ENCODE measurements around the gene CIB4. TPM values are rescaled to one million over a fixed set of nuclear protein-coding genes. Genes with fewer than 3 reads are reported as not detected.

Gene CIB4
- total and polyA plus RNA-seq, 2 of the 4 experiments (the other 2 are of a cell fraction) = not detected

DNA sequence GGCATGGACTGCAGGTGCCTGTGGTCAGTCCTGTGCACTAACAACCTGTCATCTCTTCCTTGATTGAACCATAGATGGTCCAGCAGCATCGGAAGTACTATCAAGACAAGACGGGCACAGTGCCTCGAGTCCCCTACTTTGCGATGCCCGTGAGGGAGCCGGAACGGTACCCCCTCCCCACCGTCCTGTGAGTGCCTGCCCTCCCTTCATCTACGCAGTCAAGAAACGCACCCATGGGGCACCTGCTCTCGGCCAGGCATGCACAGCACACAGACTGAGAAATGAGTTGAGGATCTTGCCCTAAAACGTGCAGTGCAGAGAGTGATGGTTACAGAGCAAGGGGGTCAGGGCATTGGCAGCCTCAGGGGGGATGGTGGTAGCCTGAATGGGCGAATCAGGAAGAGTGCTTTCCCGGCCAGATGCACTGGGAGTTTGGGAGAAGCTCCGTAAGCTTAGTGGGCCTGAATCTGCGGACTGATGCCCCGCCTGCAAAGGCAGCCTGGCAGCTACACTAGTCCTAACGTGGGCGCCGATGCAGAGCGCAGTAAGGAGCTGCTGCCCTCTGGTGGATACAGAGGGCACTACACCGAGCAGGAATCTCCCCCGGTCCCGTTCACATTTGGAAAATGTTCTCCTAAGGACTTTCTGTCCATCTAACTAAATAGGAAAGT is 63.6 kb downstream of the CIB4 start:
- Histone ChIP-seq H3K4me1 (ENCODE audit: control insufficient read depth, insufficient read depth, low read length) (no peaks in the 10 kb centered on the region), H2AK9ac (replicated peaks; ENCODE audit: low read depth, low read length, poor library complexity) (no peak overlapping the region), H3K14ac (replicated peaks; ENCODE audit: low read depth, low read length) (no peak overlapping the region), H3K18ac (ENCODE audit: low read depth, low read length) (no peak overlapping the region), H3K4me2 (ENCODE audit: low read depth, low read length) (no peak overlapping the region), H4K20me1 (ENCODE audit: insufficient read depth, low read length) (no peaks in the 10 kb centered on the region), H2BK120ac (ENCODE audit: low read depth, low read length) (no peak overlapping the region), H3K9me1 (ENCODE audit: insufficient read depth, low read length) (no peaks in the 10 kb centered on the region), H3K9me3 (ENCODE audit: control insufficient read depth, insufficient read depth, low read length) (no peaks in the 10 kb centered on the region), H2BK5ac (ENCODE audit: low read depth, low read length, poor library complexity, severe bottlenecking) (no peak overlapping the region), H4K91ac (ENCODE audit: insufficient read depth, low read depth, low read length) (no peak overlapping the region), H3K79me1 (ENCODE audit: low read depth in 1 of 2, low read length in 2 of 2) (no peaks in the 10 kb centered on the region), H2BK20ac (ENCODE audit: low read depth, low read length) (no peak overlapping the region), H3K27me3 (ENCODE audit: control insufficient read depth, insufficient read depth, low read length) (peaks cover 69% of the 10 kb centered on the region), H3K36me3 (ENCODE audit: control insufficient read depth, insufficient read depth, low read length) (no peaks in the 10 kb centered on the region), H4K5ac (ENCODE audit: low read depth, low read length) (no peak overlapping the region), H3K4ac (ENCODE audit: low read depth, low read length) (no peak overlapping the region), H3K4me3 (ENCODE audit: insufficient read depth, low read depth, low read length) (no peak overlapping the region), H2BK15ac (ENCODE audit: low read depth, low read length) (no peak overlapping the region), H3K56ac (ENCODE audit: extremely low read depth, insufficient read depth, low read length) (no peak overlapping the region), H3K23ac (ENCODE audit: low read depth, low read length) (no peak overlapping the region), H4K8ac (ENCODE audit: low read depth in 2 of 2, low read length in 2 of 2) (no peak overlapping the region), H2AFZ (replicated peaks; ENCODE audit: low read length, poor library complexity) (peak overlapping the region; percentile 78), H2AK5ac (ENCODE audit: low read depth, low read length) (no peak overlapping the region), H3K27ac (ENCODE audit: insufficient read depth, low read length) (no peak overlapping the region), H3K9ac (ENCODE audit: low read depth, low read length) (no peak overlapping the region)
- peak; percentile 49 for DNase-seq
- in situ Hi-C loops (cut with MboI; ENCODE audit: low sequenced_read_pairs) = no loop called here
- ChIA-PET POLR2A (ENCODE audit: unreplicated experiment) (no interaction called here), CTCF (interaction anchor here (0.6 to 1.1 kb wide), 6 partner anchors 13 to 167 kb away, joined by 3 to 5 read pairs (median 3); no protein-coding TSS in a partner anchor)
- TF ChIP-seq, protein P1, sequence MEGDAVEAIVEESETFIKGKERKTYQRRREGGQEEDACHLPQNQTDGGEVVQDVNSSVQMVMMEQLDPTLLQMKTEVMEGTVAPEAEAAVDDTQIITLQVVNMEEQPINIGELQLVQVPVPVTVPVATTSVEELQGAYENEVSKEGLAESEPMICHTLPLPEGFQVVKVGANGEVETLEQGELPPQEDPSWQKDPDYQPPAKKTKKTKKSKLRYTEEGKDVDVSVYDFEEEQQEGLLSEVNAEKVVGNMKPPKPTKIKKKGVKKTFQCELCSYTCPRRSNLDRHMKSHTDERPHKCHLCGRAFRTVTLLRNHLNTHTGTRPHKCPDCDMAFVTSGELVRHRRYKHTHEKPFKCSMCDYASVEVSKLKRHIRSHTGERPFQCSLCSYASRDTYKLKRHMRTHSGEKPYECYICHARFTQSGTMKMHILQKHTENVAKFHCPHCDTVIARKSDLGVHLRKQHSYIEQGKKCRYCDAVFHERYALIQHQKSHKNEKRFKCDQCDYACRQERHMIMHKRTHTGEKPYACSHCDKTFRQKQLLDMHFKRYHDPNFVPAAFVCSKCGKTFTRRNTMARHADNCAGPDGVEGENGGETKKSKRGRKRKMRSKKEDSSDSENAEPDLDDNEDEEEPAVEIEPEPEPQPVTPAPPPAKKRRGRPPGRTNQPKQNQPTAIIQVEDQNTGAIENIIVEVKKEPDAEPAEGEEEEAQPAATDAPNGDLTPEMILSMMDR (conservative IDR thresholded peaks at IDR 0.05; ENCODE audit: low read depth, low read length) = peak; percentile 91
- TF ChIP-seq SMC3 (IDR thresholded peaks at IDR 0.05; ENCODE audit: low read depth, low read length) (peak; percentile 77), RAD21 (IDR thresholded peaks at IDR 0.05; ENCODE audit: low read length) (peak; percentile 85), BHLHE40 (IDR thresholded peaks at IDR 0.05; ENCODE audit: low read depth, low read length) (no peak)
- TF ChIP-seq, protein P2, sequence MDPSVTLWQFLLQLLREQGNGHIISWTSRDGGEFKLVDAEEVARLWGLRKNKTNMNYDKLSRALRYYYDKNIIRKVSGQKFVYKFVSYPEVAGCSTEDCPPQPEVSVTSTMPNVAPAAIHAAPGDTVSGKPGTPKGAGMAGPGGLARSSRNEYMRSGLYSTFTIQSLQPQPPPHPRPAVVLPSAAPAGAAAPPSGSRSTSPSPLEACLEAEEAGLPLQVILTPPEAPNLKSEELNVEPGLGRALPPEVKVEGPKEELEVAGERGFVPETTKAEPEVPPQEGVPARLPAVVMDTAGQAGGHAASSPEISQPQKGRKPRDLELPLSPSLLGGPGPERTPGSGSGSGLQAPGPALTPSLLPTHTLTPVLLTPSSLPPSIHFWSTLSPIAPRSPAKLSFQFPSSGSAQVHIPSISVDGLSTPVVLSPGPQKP (IDR thresholded peaks at IDR 0.05; ENCODE audit: borderline replicate concordance, low read depth, low read length) = no peak
- BruUV-seq (replicated peaks) = no TSS peak
- intact Hi-C loops (cut with micrococcal nuclease) = loop anchor here (1.0 to 10.0 kb wide), 3 partner anchors 168 to 333 kb away; partner anchors contain the start of genes ADGRF3, HADHA, HADHB and SELENOI
- dilution Hi-C loops (cut with HindIII; ENCODE audit: low sequenced_read_pairs, unreplicated experiment) = no loop called here
- peak; percentile 99 for ATAC-seq (ENCODE audit: low read depth)
- 5% methylated on average over 8 of the region's 24 CpGs; no CpG with 5 or more reads in 1 of the 2 experiments for WGBS, 2 experiments (ENCODE audit: extremely low coverage in 2 of 2, insufficient read length in 1 of 2)

All from IMR-90 (cell line).